ENCODE results near the gene SELENON. TPM values are rescaled to one million over a fixed set of nuclear protein-coding genes. Genes with fewer than 3 reads are reported as not detected.
A peak's percentile ranks its signal among the peaks of the same experiment; 100 is the strongest.

Gene SELENON
- total and polyA plus RNA-seq, 9 of the 15 experiments (the other 6 are each of a cell fraction or from before 2014, with no cell fraction given): 0.43 to 26.7 (median 7.0) TPM

GRCh38 chr1:25796811-25797458 is 3.1 kb upstream of the SELENON start (continued):
- TF ChIP-seq PCBP1 (IDR thresholded peaks at IDR 0.05; ENCODE audit: low read depth, low read length, poor library complexity, severe bottlenecking) (no peak), RAD21 (CRISPR knock-in tag; conservative IDR thresholded peaks at IDR 0.05 in 1 of 2, IDR thresholded peaks at IDR 0.05 in 1 of 2) (peak; percentile 88 to 97), KLF16 (IDR thresholded peaks at IDR 0.05) (peak; percentile 29; the same call in 1 of the 2 replicates), ETV5 (CRISPR knock-in tag; IDR thresholded peaks at IDR 0.05; ENCODE audit: low read depth) (0 out of 2 replicates have a peak, but pooled peaks have one; percentile 64), ELF1 (tag; IDR thresholded peaks at IDR 0.05) (peak; percentile 57; the same call in 1 of the 2 replicates), ETV1 (tag; conservative IDR thresholded peaks at IDR 0.05; ENCODE audit: low read depth) (peak; percentile 73), YY1 (IDR thresholded peaks at IDR 0.05; ENCODE audit: borderline replicate concordance in 1 of 3, control insufficient read depth in 1 of 3, extremely low read depth in 1 of 3, insufficient read depth in 3 of 3, insufficient read length in 1 of 3, insufficient replicate concordance in 2 of 3, low read depth in 1 of 3, low read length in 2 of 3) (no peak), LCOR (CRISPR knock-in tag; IDR thresholded peaks at IDR 0.05) (peak; percentile 79; the same call in 1 of the 2 replicates), CXXC5 (CRISPR knock-in tag; IDR thresholded peaks at IDR 0.05) (peak; percentile 12; the same call in 1 of the 2 replicates), HDAC2 (IDR thresholded peaks at IDR 0.05) (peak; percentile 16; the same call in 1 of the 2 replicates), STAG1 (CRISPR knock-in tag; IDR thresholded peaks at IDR 0.05; ENCODE audit: borderline replicate concordance) (peak; percentile 75; the same call in 1 of the 2 replicates), ZNF175 (CRISPR knock-in tag; IDR thresholded peaks at IDR 0.05; ENCODE audit: low read depth) (no peak), NR3C1 (CRISPR knock-in tag; IDR thresholded peaks at IDR 0.05) (no peak), RCOR1 (IDR thresholded peaks at IDR 0.05; ENCODE audit: borderline replicate concordance in 1 of 2, low read depth in 2 of 2, low read length in 2 of 2) (peak; percentile 58 to 86; a peak in 3 of 4 replicates), SMC3 (conservative IDR thresholded peaks at IDR 0.05; ENCODE audit: insufficient read depth, low read depth, low read length) (peak; percentile 78), CBFB (CRISPR knock-in tag; IDR thresholded peaks at IDR 0.05) (no peak), MNT (conservative IDR thresholded peaks at IDR 0.05) (0 out of 4 replicates have a peak, but pooled peaks of 1 of the 2 experiments have one; percentile 41), RHOXF2B (CRISPR knock-in tag; conservative IDR thresholded peaks at IDR 0.05) (0 out of 2 replicates have a peak, but pooled peaks have one; percentile 84)

All from K562 (cell line).